Stimulated activated naive CD8-positive, alpha-beta T cell treated with anti-CD3 and anti-CD28 coated beads, Interleukin-15, Interleukin-2, amounts not matched to agents 100 ng/mL and 50 ng/mL, for 24 hours (primary cell): ENCODE results near the gene DHRSX.

Experiments used
- H3K27ac Mint-ChIP-seq: one replicate; pipeline ENCODE4 v1.8.0; 2021; ENCODE audit warnings: mild to moderate bottlenecking, mixed read lengths
- H3K27me3 Mint-ChIP-seq: one replicate; pipeline ENCODE4 v1.8.0; 2021; ENCODE audit warnings: mixed read lengths
- H3K36me3 Mint-ChIP-seq: one replicate; pipeline ENCODE4 v1.8.0; 2021; ENCODE audit warnings: low read depth, mixed read lengths
- H3K4me1 Mint-ChIP-seq: one replicate; pipeline ENCODE4 v1.8.0; 2021; ENCODE audit warnings: low read depth, mixed read lengths
- H3K4me3 Mint-ChIP-seq: one replicate; pipeline ENCODE4 v1.8.0; 2021; ENCODE audit warnings: mild to moderate bottlenecking, mixed read lengths
- H3K9me3 Mint-ChIP-seq: one replicate; pipeline ENCODE4 v1.8.0; 2021; ENCODE audit warnings: mixed read lengths

Gene DHRSX

GRCh38 chrX:2449135-2449886 lies 51.5 kb downstream of the DHRSX start:
- Mint-ChIP-seq H3K4me1 (peaks cover 8% of the 10 kb centered on the region), H3K36me3 (peaks cover 20% of the 10 kb centered on the region), H3K27me3 (no peaks in the 10 kb centered on the region), H3K4me3 (no peak overlapping the region), H3K9me3 (peaks cover 4% of the 10 kb centered on the region), H3K27ac (no peak overlapping the region)

- H3K27ac Mint-ChIP-seq = no peak overlapping the region
- no peak overlapping the region for H3K4me3 Mint-ChIP-seq
- peaks cover 17% of the 10 kb centered on the region for H3K36me3 Mint-ChIP-seq
- H3K9me3 Mint-ChIP-seq = no peaks in the 10 kb centered on the region
- peaks cover 8% of the 10 kb centered on the region for H3K4me1 Mint-ChIP-seq
- H3K27me3 Mint-ChIP-seq = no peaks in the 10 kb centered on the region
Measured at GRCh38 chrX:2447484-2447883, 53.3 kb downstream of the DHRSX start.

- H3K4me1 Mint-ChIP-seq = peaks cover 8% of the 10 kb centered on the region
- H3K4me3 Mint-ChIP-seq = no peak overlapping the region
- H3K27ac Mint-ChIP-seq = no peak overlapping the region
- no peaks in the 10 kb centered on the region for H3K9me3 Mint-ChIP-seq
- peaks cover 13% of the 10 kb centered on the region for H3K36me3 Mint-ChIP-seq
- no peaks in the 10 kb centered on the region for H3K27me3 Mint-ChIP-seq
Measured at GRCh38 chrX:2446815-2447214, 54.0 kb downstream of the DHRSX start.

DNA sequence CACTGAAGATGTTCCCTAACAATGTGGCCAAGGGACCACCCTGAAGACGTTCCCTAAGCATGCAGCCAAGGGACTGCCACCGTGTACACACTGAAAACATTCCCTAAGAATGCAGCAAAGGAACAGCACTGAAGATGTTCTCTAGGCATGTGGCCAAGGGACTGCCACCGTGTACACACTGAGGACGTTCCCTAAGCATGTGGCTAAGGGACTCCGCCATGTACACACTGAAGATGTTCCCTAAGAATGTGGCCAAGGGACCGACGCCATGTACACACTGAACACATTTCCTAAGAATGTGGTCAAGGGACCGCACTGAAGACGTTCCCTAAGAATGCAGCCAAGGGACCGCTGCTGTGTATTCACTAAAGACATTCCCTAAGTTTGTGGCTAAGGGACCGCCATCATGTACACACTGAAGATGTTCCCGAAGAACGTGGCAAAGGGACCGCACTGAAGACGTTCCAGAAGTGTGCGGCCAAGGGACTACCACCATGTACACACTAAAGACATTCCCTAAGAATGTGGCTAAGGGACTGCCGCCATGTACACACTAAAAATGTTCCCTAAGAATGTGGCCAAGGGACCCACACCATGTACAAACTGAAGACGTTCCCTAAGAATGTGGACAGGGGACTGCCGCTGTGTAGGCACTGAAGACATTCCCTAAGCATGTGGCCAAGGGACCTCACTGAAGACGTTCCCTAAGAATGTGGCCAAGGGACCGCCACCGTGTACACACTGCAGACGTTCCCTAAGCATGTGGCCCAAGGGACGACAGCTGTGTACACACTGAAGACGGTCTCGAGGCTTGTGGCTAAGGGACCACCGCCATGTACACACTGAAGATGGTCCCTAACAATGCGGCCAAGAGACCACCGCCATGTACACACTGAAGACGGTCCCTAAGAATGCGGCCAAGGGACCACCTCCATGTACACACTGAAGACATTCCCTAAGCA lies 54.8 kb downstream of the DHRSX start:
- Mint-ChIP-seq H3K9me3 (no peaks in the 10 kb centered on the region), H3K36me3 (peaks cover 18% of the 10 kb centered on the region)

GRCh38 chrX:2442694-2443093 lies 58.1 kb downstream of the DHRSX start:
- no peaks in the 10 kb centered on the region for H3K27me3 Mint-ChIP-seq
- no peak overlapping the region for H3K4me3 Mint-ChIP-seq
- H3K4me1 Mint-ChIP-seq = no peaks in the 10 kb centered on the region
- H3K27ac Mint-ChIP-seq = no peak overlapping the region
- no peaks in the 10 kb centered on the region for H3K9me3 Mint-ChIP-seq
- H3K36me3 Mint-ChIP-seq = peaks cover 44% of the 10 kb centered on the region

More for the DNA sequence above, 54.8 kb downstream of the DHRSX start:
- Mint-ChIP-seq H3K27me3 (no peaks in the 10 kb centered on the region), H3K4me3 (no peak overlapping the region), H3K4me1 (peaks cover 8% of the 10 kb centered on the region), H3K27ac (no peak overlapping the region)

DNA sequence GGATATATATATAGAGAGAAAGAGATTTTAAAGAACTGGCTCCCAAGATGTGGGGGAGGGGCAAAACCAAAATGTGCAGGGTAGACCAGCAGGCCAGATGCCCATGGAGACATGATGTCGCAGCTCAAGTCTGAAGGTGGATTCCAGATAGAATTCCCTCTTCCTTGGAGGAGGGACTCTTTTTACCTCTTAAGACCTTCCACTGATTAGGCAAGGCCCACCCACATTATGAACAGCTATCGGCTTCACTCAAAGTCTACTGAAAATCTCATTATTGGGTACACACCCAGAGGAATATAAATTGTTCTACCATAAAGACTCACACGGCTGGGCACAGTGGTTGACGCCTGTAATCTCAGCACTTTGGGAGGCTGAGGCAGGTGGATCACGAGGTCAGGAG lies 59.3 kb downstream of the DHRSX start:
- Mint-ChIP-seq H3K4me1 (no peaks in the 10 kb centered on the region), H3K36me3 (peaks cover 41% of the 10 kb centered on the region), H3K4me3 (no peak overlapping the region), H3K27ac (no peak overlapping the region), H3K9me3 (no peaks in the 10 kb centered on the region), H3K27me3 (no peaks in the 10 kb centered on the region)

- Mint-ChIP-seq H3K9me3 (no peaks in the 10 kb centered on the region), H3K4me3 (no peak overlapping the region), H3K27ac (no peak overlapping the region), H3K27me3 (no peaks in the 10 kb centered on the region), H3K36me3 (peaks cover 48% of the 10 kb centered on the region), H3K4me1 (peaks cover 5% of the 10 kb centered on the region)
Measured at GRCh38 chrX:2439613-2440012, 61.2 kb downstream of the DHRSX start.

DNA sequence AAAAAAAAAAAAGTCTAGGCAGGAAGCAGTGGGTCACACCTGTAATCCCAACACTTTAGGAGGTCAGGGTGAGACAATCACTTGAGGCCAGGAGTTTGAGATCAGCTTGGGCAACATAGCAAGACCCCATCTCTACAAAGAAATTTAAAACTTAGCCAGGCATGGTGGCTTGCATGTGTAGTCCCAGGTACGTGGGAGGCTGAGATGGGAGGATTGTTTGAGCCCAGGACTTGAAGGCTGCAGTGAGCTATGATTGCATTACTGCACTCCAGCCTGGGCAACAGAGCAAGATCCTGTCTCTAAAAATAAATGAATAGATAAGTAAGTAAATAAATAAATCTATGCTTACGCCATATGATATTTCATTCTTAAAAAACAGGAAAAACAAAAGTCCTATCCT lies 65.3 kb downstream of the DHRSX start:
- H3K27me3 Mint-ChIP-seq = no peaks in the 10 kb centered on the region
- no peak overlapping the region for H3K27ac Mint-ChIP-seq
- peaks cover 48% of the 10 kb centered on the region for H3K36me3 Mint-ChIP-seq

GRCh38 chrX:2434270-2435163 lies 66.3 kb downstream of the DHRSX start:
- Mint-ChIP-seq H3K27ac (no peak overlapping the region), H3K9me3 (peaks cover 4% of the 10 kb centered on the region), H3K36me3 (peaks cover 46% of the 10 kb centered on the region), H3K4me3 (no peak overlapping the region), H3K27me3 (no peaks in the 10 kb centered on the region), H3K4me1 (peaks cover 11% of the 10 kb centered on the region)

More for the DNA sequence above, 65.3 kb downstream of the DHRSX start:
- Mint-ChIP-seq H3K4me3 (no peak overlapping the region), H3K4me1 (peaks cover 5% of the 10 kb centered on the region), H3K9me3 (peaks cover 4% of the 10 kb centered on the region)

- Mint-ChIP-seq H3K36me3 (peaks cover 48% of the 10 kb centered on the region), H3K4me3 (no peak overlapping the region), H3K27ac (no peak overlapping the region), H3K9me3 (peaks cover 9% of the 10 kb centered on the region), H3K27me3 (no peaks in the 10 kb centered on the region), H3K4me1 (peaks cover 12% of the 10 kb centered on the region)
Measured at GRCh38 chrX:2432298-2432863, 68.4 kb downstream of the DHRSX start.

DNA sequence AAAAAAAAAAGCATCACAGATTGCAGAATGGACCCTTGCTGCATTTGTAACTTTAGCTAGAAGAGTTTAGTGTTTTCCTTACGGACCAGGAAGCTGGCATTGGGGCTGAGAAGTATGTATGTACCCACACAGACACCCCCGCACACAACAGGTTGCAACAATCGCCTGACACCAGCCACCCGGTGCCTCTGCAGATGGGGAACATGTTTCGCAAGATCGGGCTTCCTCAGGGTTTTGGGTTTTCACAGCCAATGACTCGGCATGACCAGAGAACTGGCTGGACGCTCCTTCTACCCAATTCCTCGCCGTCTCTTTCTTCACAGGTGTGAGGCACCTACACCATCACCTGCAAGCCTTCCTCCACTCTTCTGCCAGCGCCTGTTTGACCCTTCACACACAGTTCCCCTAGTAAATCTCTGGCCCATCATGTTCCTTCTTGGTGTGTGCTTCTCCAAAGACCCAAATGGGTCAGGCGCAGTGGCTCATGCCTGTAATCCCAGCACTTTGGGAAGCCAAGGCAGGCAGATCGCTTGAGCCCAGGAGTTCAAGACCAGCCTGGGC lies 70.4 kb downstream of the DHRSX start:
- no peak overlapping the region for H3K4me3 Mint-ChIP-seq
- H3K27ac Mint-ChIP-seq = no peak overlapping the region
- H3K9me3 Mint-ChIP-seq = peaks cover 16% of the 10 kb centered on the region
- peaks cover 12% of the 10 kb centered on the region for H3K4me1 Mint-ChIP-seq
- no peaks in the 10 kb centered on the region for H3K27me3 Mint-ChIP-seq
- peaks cover 64% of the 10 kb centered on the region for H3K36me3 Mint-ChIP-seq

DNA sequence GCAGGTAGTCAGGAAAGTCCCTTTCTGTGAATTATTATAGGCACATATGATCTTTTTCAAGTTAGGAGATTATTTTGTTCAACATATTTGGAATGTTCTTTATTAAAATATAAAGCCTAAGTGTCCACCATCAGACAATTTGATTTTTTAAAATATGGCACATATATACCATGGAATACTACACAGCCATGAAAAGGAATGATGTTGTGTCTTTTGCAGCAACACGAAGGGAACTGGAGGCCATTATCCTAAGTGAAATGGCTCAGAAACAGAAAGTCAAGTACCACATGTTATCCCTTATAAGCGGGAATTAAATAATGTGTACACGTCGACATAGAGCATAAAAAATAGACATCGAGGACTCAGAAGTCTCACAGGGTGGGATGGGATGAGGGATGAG lies 73.0 kb downstream of the DHRSX start:
- Mint-ChIP-seq H3K4me1 (peaks cover 6% of the 10 kb centered on the region), H3K27me3 (no peaks in the 10 kb centered on the region), H3K9me3 (peaks cover 13% of the 10 kb centered on the region), H3K4me3 (no peak overlapping the region), H3K36me3 (peaks cover 69% of the 10 kb centered on the region), H3K27ac (no peak overlapping the region)

DNA sequence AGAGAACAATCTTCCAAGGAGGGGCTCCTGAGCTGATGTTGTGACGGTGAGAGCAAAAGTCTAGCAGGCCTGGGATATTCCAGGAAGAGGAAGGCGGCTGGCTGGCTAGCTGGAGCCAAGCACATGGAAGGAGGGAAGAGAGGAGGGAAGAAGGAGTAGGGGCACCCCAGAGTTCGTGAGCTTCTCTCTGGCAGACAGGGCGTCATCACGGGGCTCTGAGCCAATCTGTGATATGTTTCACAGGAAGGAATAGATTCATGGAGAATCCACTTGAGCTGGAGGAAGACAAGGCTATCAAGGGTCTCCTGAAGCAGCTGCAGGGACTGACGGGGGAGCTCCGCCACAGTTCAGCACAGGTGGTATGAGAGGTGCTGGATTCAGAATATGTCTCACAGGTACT lies 73.6 kb downstream of the DHRSX start:
- Mint-ChIP-seq H3K27ac (no peak overlapping the region), H3K27me3 (no peaks in the 10 kb centered on the region), H3K4me3 (no peak overlapping the region), H3K36me3 (peaks cover 73% of the 10 kb centered on the region), H3K4me1 (peaks cover 6% of the 10 kb centered on the region), H3K9me3 (peaks cover 13% of the 10 kb centered on the region)

GRCh38 chrX:2426289-2426882 lies 74.4 kb downstream of the DHRSX start:
- Mint-ChIP-seq H3K36me3 (peaks cover 77% of the 10 kb centered on the region), H3K27me3 (no peaks in the 10 kb centered on the region), H3K9me3 (peaks cover 13% of the 10 kb centered on the region), H3K4me1 (peaks cover 6% of the 10 kb centered on the region), H3K4me3 (no peak overlapping the region), H3K27ac (peak overlapping the region; percentile 24)
